ENCODE results near the gene SCIN. TPM values are rescaled to one million over a fixed set of nuclear protein-coding genes. Genes with fewer than 3 reads are reported as not detected.
A peak's percentile ranks its signal among the peaks of the same experiment; 100 is the strongest.
"Not testable (repeated sequence)": the region's sequence is repeated elsewhere in the genome, so short reads cannot be mapped to it uniquely, and the experiment has no call there.

Gene SCIN
- polyA plus RNA-seq, 3 donors = 0.39 to 2.4 (median 2.3) TPM

DNA sequence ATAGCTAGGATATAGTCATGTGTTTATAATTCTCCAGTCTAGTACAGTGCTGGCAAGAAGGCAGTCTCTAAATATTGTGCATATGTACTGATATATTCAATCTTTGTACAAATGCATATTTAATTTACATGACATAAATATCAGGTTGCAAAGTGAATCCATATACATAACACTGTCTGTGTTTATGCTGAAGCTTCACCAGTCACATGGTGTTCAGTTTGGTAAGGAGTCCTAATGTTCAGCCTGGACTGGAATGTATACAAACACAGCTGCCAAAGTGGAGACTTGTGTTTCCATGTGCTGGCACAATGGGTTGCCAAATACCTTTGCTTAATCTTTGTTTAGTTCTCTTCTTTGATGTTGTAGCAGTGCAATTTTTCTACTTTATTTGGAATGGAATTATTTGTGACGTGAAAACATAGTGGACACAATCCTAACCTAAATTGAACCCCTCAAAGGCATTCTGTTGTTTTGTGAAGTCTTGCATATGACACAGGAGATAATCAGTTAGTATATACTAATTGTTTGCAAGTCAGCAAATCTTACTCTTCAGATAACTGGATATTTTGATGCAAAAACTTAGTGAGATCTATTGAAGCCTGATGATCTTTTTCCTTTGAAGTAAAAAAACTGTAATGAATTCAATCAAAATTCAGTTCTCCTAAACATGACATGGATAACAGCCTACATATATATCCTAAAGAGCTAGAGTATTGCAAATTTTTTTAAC, 99.6 kb downstream of the SCIN start:
- no peak overlapping the region for H3K27ac ChIP-seq (ENCODE audit: low read depth, low read length)
- 47 to 86% (median 74%) methylated on average over 1 of the region's 1 CpG for WGBS, 3 donors

GRCh38 chr7:12670743-12671520, 100.4 kb downstream of the SCIN start:
- WGBS, 3 donors = 68 to 84% (median 72%) methylated on average over 6 of the region's 6 CpGs
- H3K27ac ChIP-seq (ENCODE audit: low read depth, low read length) = no peak overlapping the region

- WGBS, 3 donors = 80 to 91% (median 84%) methylated on average over 7 of the region's 7 CpGs
- H3K27ac ChIP-seq (ENCODE audit: low read depth, low read length) = not testable (repeated sequence)
Measured at GRCh38 chr7:12673436-12673835, 102.9 kb downstream of the SCIN start.

GRCh38 chr7:12674053-12674452, 103.5 kb downstream of the SCIN start:
- no peak overlapping the region for H3K27ac ChIP-seq (ENCODE audit: low read depth, low read length)
- WGBS, 3 donors = 93 to 99% (median 94%) methylated on average over 2 of the region's 2 CpGs

GRCh38 chr7:12674861-12675260, 104.3 kb downstream of the SCIN start:
- H3K27ac ChIP-seq (ENCODE audit: low read depth, low read length) = no peak overlapping the region
- 56 to 85% (median 78%) methylated on average over 4 of the region's 4 CpGs for WGBS, 3 donors

DNA sequence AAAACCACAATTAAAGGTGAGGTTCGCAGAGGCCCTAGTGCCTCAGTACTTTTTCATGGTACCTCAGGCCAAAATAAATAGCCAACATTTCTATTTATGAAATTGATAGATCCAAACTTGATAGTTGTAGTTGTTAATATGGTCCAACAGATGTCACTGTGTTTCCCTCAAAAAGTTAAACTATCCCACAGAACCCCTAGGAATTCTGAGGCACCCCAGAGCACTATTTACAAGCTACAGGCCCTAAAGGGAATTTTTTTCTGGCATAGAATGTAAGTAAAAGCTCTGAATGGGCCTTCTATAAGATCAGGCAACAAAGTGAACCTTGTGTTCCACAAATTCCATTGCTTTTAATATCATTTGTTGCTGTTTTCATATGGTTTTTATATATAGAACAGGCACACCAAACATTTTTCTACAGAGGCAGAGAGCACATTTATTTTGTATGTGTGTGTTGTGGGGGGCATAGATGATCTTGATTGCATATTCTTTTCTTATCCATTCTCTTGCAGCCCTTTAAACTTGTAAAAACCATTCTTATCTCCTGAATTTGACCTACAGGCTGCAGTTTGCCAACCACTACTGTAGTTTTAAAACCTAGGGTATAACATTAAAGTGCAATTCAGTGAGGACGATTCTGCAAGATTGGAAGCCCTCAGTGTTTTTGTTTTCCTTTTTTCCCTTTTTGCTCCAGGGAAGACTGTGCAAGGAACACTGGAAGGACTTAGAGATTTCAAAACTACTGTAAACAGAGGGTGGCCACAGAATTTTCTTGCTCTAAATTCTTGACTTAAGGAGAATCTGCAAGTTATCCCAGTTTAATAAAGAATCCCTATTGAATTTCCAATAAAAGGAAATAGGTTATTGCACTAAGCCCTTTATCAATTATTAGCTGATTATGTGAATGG, 113.4 kb downstream of the SCIN start:
- H3K27ac ChIP-seq (ENCODE audit: low read depth, low read length) = no peak overlapping the region
- WGBS, 3 donors = 43 to 67% (median 61%) methylated on average over 2 of the region's 2 CpGs

- H3K27ac ChIP-seq (ENCODE audit: low read depth, low read length) = no peak overlapping the region
- 91 to 96% (median 96%) methylated on average over 19 of the region's 19 CpGs for WGBS, 3 donors
Measured at GRCh38 chr7:12684733-12685132, 114.2 kb downstream of the SCIN start.

- H3K27ac ChIP-seq (ENCODE audit: low read depth, low read length) = no peak overlapping the region
- WGBS, 3 donors = 74 to 78% (median 76%) methylated on average over 13 of the region's 13 CpGs
Measured at GRCh38 chr7:12685550-12685949, 115.0 kb downstream of the SCIN start.

DNA sequence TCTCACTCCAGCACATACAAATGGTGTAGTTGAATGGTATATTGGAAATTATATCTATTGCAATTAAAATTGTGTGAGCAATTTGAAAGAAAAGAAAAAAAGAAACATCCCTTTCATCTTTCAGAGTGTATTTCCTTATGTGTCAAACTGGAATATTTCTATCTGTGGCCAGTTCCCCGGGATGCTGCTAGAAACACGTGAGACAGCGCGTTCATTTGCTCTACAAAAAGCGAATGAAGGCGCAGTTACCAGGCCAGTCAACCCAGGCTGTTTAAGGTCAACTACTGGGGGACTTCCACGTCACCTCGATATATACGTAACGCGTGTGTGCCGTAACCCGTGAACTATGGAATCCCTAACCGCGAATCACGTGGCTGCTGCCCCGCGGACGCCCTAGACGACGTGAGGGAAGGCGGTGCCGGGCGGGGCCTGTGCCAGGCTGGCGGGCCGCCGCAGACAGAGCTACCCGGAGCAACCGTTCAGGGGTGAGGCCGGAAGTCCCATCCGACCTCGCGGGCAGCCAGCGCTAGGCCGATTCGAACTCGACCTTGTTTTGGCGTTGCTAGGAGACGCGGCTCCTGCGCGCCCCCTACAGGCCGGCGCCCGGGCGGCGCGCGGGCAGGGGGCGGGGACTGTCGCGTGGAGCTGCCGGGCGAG, 115.8 kb downstream of the SCIN start:
- WGBS, 3 donors = 3 to 6% (median 4%) methylated on average over 48 to 54 of the region's 54 CpGs
- H3K27ac ChIP-seq (ENCODE audit: low read depth, low read length) = no peak overlapping the region

DNA sequence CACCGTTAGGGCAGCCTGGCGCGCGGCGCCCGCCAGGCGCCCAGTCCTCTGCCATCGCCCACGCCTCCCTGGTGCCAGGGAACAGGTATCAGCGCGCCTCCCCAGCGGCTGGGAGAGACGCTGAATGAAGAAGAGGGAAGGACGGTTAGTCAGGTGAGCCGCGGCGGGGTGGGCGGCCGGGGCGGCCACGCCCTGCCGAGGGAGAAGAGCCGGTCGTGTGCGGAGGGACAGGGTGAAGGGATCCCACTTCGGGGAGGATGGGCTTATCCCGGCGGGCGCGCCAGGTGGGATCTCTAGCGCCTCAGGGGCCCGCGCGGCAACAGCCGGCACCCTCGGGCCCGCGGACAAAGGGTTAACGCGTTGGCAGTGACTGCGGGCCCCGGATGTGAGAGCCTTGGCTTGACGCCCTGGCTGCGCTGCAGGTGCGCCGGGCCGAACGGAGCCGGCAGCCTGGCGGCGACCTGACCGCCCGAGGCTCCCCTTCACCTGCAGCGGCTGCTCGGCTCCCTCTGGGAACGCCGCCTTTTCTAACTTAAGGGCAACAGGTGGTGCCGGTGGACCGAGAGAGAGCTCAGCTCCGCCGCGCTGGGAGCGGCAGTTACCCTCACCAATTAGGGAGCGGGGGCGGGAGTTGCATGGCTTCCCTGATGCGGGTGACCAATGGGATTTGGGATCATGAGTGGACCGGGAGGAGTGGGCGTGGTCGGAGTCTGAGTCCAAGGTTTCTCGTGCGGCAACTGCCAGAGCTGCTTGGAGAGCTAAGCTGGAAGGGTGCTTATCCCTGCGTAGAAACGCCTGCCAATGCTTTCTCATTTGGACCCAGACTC, 116.6 kb downstream of the SCIN start, which contains the start of gene ARL4A:
ARL4A (plus strand) TSS at position 743 of the 827 bp plus-strand sequence. CDS start 622 bp downstream, outside the sequence.
- H3K27ac ChIP-seq (ENCODE audit: low read depth, low read length) = peak within 1 kb of the TSS; percentile 8
- WGBS, 3 donors = 1% methylated on average over 67 to 73 of the region's 73 CpGs

DNA sequence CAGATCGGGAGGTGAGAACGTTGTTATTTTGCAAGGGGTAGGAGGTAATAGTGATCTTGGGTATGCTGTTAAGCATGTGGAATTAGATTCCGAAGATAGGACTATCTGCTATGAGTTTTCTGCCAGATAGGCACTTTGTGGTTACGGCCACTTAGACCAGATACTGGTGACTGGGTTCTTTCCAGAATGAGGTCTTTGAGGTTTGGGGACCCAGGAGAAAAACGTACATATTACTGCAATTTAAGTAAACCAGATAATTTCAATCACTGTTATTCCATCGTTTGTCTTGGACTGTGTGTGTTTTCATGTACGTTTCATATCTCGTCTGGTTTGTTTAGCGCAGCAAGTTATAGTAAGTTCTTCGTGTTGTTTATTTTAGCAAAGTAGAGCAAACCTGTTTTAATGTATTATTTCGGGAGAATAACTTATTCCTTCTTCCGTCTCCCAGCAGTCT, 117.2 kb downstream of the SCIN start:
- 5 to 14% (median 11%) methylated on average over 12 of the region's 12 CpGs for WGBS, 3 donors
- no peak overlapping the region for H3K27ac ChIP-seq (ENCODE audit: low read depth, low read length)

GRCh38 chr7:12688485-12689170, 118.1 kb downstream of the SCIN start:
- not testable (repeated sequence) for H3K27ac ChIP-seq (ENCODE audit: low read depth, low read length)
- WGBS, 3 donors = 76 to 93% (median 86%) methylated on average over 1 to 3 of the region's 3 CpGs

- WGBS, 3 donors = 79 to 89% (median 88%) methylated on average over 2 of the region's 2 CpGs
- no peak overlapping the region for H3K27ac ChIP-seq (ENCODE audit: low read depth, low read length)
Measured at GRCh38 chr7:12689451-12689850, 118.9 kb downstream of the SCIN start.

DNA sequence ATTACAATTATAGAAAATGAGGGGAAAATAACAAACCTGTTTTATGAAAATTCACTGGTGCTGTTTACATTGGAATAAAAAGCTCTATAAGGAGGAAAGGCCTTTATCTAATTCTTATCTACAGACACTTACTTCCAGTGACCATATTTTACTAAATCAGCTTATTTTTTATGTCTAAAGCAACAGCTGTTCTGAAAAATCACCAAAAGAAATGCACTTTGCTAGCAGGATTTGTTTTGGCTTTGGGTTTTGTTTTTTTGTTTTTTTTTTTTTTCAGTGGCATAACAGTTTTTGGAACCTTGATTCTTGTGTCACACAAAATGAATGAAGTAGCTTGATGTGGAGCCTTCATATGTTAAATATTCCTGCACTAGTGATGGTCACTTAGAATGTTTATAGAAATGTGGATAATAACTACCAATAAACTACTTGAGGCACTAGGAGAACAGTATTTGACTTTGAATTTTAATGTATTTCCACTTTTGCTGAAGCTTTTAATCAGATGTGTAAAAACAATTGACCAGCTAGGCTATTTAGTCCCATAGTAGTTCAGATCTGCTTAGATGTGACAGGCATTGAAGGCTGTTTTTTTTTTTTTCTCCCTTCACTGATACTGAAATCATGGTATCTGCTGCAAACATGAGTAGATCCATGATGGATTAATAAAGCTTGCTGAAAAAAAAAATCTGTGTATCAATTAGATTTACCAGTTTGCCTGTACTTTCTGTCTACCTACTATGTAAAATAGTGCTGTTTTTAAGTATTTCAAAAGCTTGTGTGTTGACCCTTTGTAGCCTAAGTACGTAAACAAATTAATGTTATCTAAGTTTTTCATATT, 119.7 kb downstream of the SCIN start:
- H3K27ac ChIP-seq (ENCODE audit: low read depth, low read length) = no peak overlapping the region
- 93 to 96% (median 94%) methylated on average over 1 of the region's 1 CpG for WGBS, 3 donors

GRCh38 chr7:12691388-12691787, 120.9 kb downstream of the SCIN start:
- 95 to 96% (median 95%) methylated on average over 3 of the region's 3 CpGs for WGBS, 3 donors
- H3K27ac ChIP-seq (ENCODE audit: low read depth, low read length) = not testable (repeated sequence)

DNA sequence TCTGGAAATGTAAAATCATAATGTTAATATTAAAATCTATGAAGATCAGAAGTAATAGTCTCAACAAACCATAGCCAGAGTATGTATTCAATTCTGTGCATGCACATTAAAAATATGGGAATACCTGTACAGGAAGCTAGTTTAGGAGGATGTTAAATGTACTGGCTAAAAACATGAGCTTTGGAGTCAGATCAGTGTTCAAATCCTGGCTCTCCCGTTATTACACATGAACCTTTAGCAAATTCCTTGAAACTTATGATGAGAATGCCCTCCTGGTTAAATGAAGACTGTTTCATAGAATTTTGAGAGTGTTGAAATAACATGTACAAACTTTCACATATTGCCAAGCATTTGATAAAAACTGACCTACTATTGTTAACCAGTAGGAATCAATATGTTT, 121.5 kb downstream of the SCIN start:
- WGBS, 3 donors = 86 to 94% (median 93%) methylated on average over 1 of the region's 1 CpG
- no peak overlapping the region for H3K27ac ChIP-seq (ENCODE audit: low read depth, low read length)

Data from adipose tissue (tissue), 3 donors.